NCI-H1105 (cell line): ENCODE measurements around the gene ITPK1.
"Not testable (repeated sequence)": the region's sequence is repeated elsewhere in the genome, so short reads cannot be mapped to it uniquely, and the experiment has no call there.

Experiments used
- DNase-seq: peaks from one replicate; lab custom pipeline; 2025; lab: John Stamatoyannopoulos, UW

The ITPK1 gene

DNA sequence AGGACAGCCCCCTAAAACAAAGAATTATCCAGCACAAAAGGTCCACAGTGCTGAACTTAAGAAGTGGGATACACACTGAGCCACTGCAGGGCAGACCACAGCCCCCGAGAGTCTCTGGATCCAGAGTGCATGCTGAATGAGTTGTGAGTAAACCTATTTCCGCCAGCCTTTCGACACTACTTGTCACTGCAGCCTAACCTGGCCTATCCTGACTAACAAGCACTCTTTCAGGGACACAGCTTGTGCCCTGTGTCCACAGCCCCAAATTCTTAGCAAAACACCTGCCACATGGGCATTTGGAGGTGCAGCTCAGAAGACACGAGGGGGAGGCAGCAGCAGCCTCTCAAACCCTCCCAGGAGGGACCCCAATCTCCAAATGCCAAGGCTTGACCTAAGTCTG lies 31.3 kb downstream of the ITPK1 start:
- DNase-seq: no peak

GRCh38 chr14:93083917-93084316 lies 31.8 kb downstream of the ITPK1 start:
- no peak for DNase-seq

DNA sequence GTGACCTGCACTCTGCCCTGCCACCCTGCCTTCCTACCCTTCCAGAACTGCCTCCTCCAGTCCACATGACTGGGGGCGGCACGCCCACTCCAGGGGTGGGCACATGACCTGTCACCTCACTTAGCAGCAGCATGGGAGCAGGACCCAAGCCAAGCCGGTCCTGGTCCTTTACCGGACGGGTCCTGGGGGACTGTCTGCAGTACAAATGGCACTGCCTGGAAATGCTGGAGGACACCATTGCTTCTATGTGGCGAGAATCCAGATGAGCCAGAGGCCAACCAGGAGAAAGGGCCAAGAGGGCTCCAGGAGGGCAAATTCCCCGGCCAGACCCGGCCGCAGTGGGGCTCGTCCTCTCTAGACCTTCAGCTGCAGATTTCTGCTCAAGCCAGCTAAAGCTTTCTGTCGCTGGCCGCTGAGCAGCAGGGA lies 33.1 kb downstream of the ITPK1 start:
- no peak for DNase-seq

DNA sequence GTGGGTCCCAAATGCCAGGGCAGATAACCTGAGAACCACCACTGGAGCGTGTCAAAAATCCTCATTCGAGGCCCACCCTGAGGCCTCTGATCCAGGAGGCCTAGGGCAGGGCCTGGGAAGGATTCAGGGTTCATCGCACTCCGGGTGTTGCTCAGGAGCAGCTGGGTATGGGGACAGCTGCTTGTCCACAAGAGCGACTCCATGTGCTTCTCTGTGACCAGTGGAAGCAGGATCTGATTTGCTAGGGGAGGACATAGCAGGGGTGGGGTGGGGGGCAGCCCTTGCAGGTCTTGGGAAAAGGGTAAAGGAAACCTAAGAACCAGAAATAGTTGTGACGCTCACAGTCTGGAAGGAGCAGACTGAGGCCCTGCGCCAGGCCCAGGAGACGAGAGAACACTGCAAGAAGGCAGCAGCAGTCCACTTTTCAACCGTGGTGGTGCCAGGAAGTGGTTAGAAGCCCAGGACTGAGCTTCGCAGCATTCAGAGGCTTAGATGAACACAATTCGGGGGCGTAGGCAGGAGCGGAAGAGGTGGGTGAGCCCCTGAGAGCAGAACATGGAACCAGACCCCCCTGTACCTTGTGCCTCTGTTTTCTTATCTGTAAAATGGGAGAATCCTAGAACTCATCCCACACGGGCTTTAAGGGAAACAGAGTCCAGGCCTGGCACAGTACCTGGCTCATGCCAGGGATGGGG lies 33.7 kb downstream of the ITPK1 start:
- DNase-seq: no peak

- no peak for DNase-seq
These were observed 35.8 kb downstream of the ITPK1 start for GRCh38 chr14:93079865-93080403.

DNA sequence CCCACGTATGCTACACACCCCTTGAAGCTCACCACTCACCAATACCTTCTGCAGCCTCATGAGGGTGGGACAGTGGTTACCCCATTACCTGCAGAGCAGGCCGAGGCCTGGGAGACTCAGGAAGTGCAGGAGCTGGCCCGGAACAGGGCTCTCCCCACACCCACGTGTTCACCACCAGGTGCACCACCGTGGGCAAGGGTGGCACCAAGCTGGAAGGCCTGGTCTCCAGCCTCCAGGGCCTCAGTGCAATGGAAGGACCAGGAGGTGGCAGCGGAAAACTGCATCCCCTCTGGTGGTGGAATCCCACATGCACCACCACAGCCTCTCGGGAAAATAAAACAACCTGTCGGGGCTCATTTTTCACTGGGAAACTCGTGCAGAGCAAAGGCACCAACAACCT lies 36.4 kb downstream of the ITPK1 start:
- no peak for DNase-seq

- DNase-seq: no peak
These were observed 36.9 kb downstream of the ITPK1 start for GRCh38 chr14:93078870-93079269.

DNA sequence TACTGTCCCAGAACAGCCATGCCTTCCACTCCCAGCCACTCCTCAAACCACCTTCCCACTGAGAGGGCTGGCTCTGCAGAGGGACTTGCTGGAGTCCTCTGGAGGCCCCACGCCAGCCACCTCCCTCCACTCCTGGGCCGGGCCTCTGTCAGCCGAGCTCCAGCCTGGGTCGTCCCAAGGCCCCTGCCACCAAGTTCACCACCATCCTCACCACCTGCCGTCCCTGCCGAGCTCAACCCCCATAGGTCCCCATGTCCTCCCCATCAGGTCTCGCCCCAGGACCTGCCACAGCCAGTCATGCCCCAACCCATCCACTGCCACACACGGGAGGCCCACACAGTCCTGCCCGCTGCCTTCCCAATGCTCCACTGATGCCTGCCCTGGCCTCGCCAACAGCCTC lies 39.0 kb downstream of the ITPK1 start:
- DNase-seq: no peak

GRCh38 chr14:93075891-93076290 lies 39.8 kb downstream of the ITPK1 start:
- no peak for DNase-seq

DNA sequence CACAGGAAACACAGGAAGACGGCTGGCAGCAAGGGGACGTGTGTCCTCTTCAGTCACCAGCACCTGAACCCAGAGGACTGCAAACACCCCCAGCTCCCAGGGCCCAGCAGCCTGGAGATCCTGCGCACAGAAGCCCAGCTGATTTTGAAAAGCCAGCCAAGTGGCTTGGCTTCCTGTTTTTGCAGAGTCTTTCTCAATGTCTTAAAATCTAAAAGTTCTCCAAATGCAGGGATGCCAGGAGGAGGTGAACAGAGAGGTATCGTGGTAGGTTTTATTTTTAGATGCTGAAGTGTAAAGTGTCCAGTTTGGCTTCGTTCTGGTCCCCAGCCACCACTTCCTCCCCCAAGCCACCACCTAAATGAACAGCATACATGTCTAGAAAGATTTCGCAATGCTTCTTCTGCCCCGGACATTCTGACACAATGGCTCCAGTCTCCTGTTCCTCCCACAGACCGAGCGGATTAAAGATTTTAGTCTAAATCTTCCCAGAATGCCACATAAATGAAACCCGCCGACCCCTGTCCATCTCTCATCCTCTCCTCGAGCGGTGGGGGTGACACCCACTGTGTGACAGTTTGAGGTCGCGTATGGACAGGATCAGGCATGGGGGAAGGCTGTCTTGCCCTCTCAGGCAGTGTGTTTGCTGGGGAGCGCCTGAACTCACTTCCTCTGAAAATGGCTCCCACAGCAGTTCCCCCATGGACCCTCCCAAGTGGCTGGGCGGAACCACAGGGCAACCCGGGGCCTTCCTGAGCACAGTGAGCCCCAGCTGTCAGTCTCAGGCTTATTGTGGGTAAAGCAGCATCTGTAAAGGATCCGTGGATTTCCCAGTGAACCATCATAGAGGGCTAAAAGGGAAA lies 41.6 kb downstream of the ITPK1 start:
- DNase-seq: no peak

DNA sequence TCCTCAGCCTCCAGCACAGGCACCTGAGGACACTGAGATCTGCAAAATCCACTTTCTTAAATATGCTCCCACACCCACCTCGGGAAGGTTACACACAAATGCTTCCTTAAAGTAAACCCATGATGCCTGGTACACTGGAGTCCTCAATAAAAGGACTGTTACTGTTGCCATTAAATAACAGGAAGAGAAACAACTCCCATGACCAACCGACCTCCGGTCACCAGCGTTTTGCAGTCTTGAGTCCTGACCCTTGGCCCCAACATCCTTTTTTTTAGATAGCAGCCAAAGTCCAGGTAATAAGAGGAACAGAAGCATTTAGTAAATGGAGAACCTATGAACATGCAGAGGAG lies 42.4 kb downstream of the ITPK1 start:
- DNase-seq: no peak

GRCh38 chr14:93072659-93073357 lies 42.9 kb downstream of the ITPK1 start:
- DNase-seq: no peak

DNA sequence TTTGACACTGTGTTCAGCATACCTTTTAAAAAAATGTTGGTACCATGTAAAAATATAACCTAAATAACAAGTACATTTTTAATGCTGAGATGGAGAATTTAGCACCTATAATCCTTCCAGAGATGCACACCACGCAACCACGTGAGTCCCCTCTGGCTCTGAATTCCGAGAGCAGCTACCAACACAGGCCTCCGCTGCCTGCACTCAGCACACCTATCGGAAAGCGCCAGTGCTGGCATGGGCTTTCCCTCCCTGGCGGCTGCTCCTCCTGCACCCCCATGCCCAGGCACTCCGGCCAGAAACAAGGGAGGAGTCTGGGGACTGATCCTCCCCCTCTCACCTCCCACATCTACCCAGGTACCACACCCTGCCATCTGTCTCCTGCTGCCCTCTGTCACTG lies 47.0 kb downstream of the ITPK1 start:
- DNase-seq: no peak

GRCh38 chr14:93067088-93067487 lies 48.6 kb downstream of the ITPK1 start:
- no peak for DNase-seq

- no peak for DNase-seq
These were observed 50.4 kb downstream of the ITPK1 start for GRCh38 chr14:93065272-93065730.

DNA sequence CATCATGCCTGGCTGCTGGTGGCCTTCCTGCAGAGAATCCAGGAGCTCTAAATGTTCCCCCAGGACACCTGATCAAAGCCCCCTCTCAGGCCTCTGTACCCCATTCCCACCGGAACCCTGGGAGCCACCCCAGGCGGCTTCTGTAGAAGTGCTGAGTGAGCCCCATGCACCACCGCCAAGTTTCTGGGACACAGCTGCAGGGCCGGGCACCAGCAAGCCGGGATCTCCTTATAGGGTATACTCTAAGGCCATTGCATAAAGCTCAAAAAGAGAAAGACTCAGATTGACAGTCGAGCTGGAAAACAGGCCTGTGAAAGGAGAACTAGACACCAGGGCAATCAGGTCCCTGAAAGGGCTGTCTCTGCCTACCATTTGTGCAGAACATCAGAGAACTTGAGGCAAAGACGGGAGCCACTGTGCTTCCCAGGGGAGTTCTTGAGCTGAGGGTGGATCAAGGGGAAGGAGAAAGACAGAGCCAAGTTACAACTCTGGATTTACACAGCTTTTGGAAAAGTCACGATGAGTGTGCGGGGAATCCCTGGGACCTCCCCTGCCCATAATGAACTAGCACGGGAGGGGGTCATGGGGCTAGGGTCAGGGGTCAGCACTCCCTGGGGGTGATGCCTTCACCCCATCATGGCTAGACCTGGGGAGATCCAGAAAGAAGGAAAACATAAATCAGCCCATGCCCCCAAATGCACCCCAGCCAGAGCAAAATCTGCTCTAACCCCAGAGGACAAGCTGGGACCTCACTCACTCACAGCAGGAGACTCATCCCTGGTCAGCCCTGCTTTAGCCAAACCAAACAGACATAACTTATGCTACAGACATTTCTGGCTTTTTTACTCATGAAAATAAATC lies 51.1 kb downstream of the ITPK1 start:
- DNase-seq: no peak

- no peak for DNase-seq
These were observed 52.3 kb downstream of the ITPK1 start for GRCh38 chr14:93063393-93063792.

GRCh38 chr14:93062890-93063289 lies 52.8 kb downstream of the ITPK1 start:
- no peak for DNase-seq

- DNase-seq: not testable (repeated sequence)
These were observed 53.7 kb downstream of the ITPK1 start for GRCh38 chr14:93062013-93062412.

GRCh38 chr14:93061380-93062012 lies 54.2 kb downstream of the ITPK1 start:
- no peak for DNase-seq

DNA sequence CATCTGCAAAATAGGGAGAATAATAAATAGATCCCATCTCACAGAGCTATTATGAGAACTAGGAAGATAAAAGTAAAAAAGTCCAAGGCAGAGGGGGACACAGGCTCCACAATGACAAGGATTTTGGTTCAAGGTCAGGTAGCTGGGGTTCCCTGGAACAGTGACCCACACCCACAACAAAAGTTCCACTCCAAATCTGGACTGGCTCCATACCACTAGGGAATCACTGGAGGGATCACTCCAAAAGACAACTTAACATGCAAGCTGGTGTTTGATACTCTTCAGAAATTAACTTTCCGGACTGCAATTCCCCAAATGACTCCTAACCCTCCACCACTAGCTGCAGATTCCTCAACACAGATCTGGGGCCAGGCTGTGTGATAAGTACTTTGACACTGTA lies 54.9 kb downstream of the ITPK1 start:
- DNase-seq: no peak
